Stomach smooth muscle (tissue), 2 donors: ENCODE results near the gene EP300.

Source experiments
- H3K27ac ChIP-seq: one replicate; pipeline ENCODE4 v1.7.0; 2013; ENCODE audit warnings: mild to moderate bottlenecking, low read length, inconsistent platforms
- H3K27me3 ChIP-seq, 2 donors: one replicate each; pipeline ENCODE4 v1.7.0; 2013; ENCODE audit warnings: low read length in 2 of 2; ENCODE audit not compliant: insufficient read depth in 2 of 2, control insufficient read depth in 1 of 2
- H3K36me3 ChIP-seq, 2 donors: one replicate each; pipeline ENCODE4 v1.7.0; 2013; ENCODE audit warnings: low read length in 2 of 2; ENCODE audit not compliant: control insufficient read depth in 2 of 2, insufficient read depth in 2 of 2
- H3K4me1 ChIP-seq: one replicate; pipeline ENCODE4 v1.7.0; 2013; ENCODE audit warnings: low read length; ENCODE audit not compliant: control insufficient read depth, insufficient read depth
- H3K4me3 ChIP-seq, 2 donors: one replicate each; pipeline ENCODE4 v1.7.0; 2013; ENCODE audit warnings: low read length in 2 of 2
- H3K9ac ChIP-seq, 2 donors: one replicate each; pipeline ENCODE4 v1.7.0; 2013; ENCODE audit warnings: low read length in 2 of 2, mild to moderate bottlenecking in 1 of 2
- H3K9me3 ChIP-seq, 2 donors: one replicate each; pipeline ENCODE4 v1.7.0; 2013; ENCODE audit warnings: low read length in 2 of 2; ENCODE audit not compliant: control insufficient read depth in 2 of 2
- donor health status: healthy.
- donor health status: Pancreatic carcinoma.

Gene EP300

GRCh38 chr22:41181349-41182241, 89.2 kb downstream of the EP300 start:
- Histone ChIP-seq H3K27me3 (no peaks in the 10 kb centered on the region), H3K9ac (no peak overlapping the region), H3K27ac (no peak overlapping the region)

DNA sequence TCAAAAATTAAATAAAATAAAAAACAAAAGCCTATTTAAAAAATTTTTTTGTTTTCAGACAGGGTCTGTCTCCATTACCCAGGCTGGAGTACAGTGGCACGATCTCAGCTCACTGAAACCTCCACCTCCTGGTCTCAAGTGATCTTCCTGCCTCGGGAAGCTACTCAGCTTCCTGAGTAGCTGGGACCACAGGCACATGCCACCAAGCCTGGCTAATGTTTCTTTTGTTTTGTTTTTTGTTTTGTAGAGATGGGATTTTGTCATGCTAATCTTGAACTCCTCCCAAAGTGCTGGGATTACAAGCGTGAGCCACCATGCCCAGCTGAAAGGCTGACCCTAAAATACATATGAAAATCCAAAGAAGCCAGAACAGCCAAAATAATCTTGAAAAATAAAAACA, 92.3 kb downstream of the EP300 start:
- H3K9ac ChIP-seq = no peak overlapping the region
- no peaks in the 10 kb centered on the region for H3K4me1 ChIP-seq

More at GRCh38 chr22:41181349-41182241, 89.2 kb downstream of the EP300 start:
- Histone ChIP-seq H3K4me3 (no peak overlapping the region), H3K9me3 (no peaks in the 10 kb centered on the region), H3K4me1 (no peaks in the 10 kb centered on the region), H3K36me3 (peaks cover 11 to 24% of the 10 kb centered on the region in 2 donors)

DNA sequence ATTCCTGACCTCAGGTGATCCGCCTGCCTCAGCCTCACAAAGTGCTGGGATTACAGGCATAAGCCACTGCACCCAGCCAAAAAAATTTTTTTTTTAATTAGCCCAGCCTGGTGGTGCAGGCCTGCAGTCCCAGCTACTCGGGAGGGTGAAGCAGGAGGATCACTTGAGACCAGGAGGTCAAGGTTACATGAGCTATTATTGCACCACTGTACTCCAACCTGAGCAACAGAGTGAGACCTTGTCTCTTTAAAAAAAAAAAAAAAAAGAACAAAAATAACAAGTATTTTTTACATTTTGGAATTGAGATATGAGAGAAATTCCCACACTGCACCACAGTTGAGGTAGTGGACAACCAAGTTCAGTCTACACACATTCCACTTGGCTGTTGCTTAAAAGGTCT, 99.1 kb downstream of the EP300 start:
- Histone ChIP-seq H3K4me3 (no peak overlapping the region), H3K27ac (no peak overlapping the region), H3K9ac (no peak overlapping the region), H3K4me1 (no peaks in the 10 kb centered on the region), H3K27me3 (no peaks in the 10 kb centered on the region), H3K36me3 (no peaks in the 10 kb centered on the region), H3K9me3 (no peaks in the 10 kb centered on the region)

More for the DNA sequence above, 92.3 kb downstream of the EP300 start:
- Histone ChIP-seq H3K27me3 (no peaks in the 10 kb centered on the region), H3K4me3 (no peak overlapping the region), H3K36me3 (no peaks in the 10 kb centered on the region), H3K27ac (no peak overlapping the region), H3K9me3 (no peaks in the 10 kb centered on the region)

DNA sequence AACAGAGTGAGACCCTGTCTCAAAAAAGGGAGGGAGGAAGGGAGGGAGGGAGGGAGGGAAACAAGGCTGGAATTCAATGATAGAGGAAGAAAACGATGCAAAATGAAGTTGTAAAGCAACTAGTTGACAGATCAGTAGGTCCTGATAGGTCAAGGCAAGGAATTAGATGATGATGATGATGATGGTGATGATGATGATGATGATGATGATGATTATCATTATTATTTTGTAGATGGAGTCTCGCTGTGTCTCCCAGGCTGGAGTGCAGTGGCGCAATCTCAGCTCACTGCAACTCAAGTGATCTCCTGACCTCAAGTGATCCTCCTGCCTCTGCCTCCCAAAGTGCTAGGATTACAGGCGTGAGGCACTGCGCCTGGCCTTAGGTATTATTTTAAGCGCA, 101.4 kb downstream of the EP300 start:
- H3K36me3 ChIP-seq = no peaks in the 10 kb centered on the region
- H3K9me3 ChIP-seq = no peaks in the 10 kb centered on the region
- peaks cover 15% of the 10 kb centered on the region for H3K4me1 ChIP-seq
- no peak overlapping the region for H3K27ac ChIP-seq
- H3K9ac ChIP-seq = no peak overlapping the region
- H3K4me3 ChIP-seq = no peak overlapping the region
- H3K27me3 ChIP-seq = no peaks in the 10 kb centered on the region

DNA sequence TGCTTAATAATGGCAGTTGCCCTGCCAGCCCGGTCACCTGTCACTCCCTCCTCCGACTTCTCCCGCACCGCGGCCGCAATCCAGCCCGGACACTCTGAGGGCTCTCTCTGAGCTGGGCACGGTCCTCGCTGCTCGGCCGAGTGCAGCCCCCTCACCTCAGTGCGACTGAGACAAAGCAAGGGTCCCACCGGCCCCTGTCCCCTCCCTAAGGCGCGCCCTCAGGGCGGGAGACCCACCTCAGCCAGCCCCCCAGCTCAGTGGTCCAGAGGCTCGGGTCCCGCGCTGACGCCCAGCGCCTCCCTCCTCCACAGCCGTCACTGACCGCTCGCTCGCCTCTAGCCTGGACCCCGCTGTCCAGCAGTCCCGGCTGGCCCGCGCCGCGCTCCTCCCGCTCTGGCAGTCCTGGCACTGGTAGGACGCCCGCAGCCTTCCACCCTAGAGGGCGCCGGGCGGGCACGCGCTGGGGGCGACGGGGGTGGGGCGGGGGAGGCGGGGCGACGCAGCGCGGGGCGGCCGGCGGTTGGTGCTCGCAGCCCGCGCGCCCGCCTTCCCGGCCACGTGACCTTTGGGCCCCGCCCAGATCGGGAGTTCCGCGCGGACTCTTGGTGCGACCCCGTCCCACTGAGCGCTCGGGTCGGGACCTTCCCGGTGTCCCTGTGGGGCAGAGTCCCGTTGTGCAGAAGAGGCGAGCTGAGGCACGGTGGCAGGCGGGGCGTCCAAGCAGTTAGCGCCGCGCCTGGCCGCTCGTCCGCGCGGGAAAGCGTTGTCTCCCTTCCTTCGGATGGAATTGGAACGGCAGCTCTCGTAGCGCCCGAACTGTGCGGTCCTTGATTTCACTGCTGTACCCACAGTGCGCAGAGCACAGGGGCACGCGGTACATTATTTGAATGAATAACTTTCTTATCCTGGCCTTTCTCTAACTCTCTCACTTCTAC, 104.9 kb downstream of the EP300 start:
- no peak overlapping the region for H3K27ac ChIP-seq
- H3K9ac ChIP-seq = peak overlapping the region; percentile 55 to 63
- H3K36me3 ChIP-seq = no peaks in the 10 kb centered on the region
- H3K27me3 ChIP-seq = no peaks in the 10 kb centered on the region
- H3K9me3 ChIP-seq = no peaks in the 10 kb centered on the region
- peak overlapping the region; percentile 80 to 85 for H3K4me3 ChIP-seq
- peaks cover 15% of the 10 kb centered on the region for H3K4me1 ChIP-seq

- peak overlapping the region; percentile 80 to 85 for H3K4me3 ChIP-seq
- H3K4me1 ChIP-seq = peaks cover 15% of the 10 kb centered on the region
- H3K9me3 ChIP-seq = no peaks in the 10 kb centered on the region
- no peaks in the 10 kb centered on the region for H3K36me3 ChIP-seq
- H3K9ac ChIP-seq = peak overlapping the region in 1 of 2 donors; percentile 55
- H3K27ac ChIP-seq = no peak overlapping the region
- no peaks in the 10 kb centered on the region for H3K27me3 ChIP-seq
Measured at GRCh38 chr22:41198027-41198580, 105.7 kb downstream of the EP300 start.

DNA sequence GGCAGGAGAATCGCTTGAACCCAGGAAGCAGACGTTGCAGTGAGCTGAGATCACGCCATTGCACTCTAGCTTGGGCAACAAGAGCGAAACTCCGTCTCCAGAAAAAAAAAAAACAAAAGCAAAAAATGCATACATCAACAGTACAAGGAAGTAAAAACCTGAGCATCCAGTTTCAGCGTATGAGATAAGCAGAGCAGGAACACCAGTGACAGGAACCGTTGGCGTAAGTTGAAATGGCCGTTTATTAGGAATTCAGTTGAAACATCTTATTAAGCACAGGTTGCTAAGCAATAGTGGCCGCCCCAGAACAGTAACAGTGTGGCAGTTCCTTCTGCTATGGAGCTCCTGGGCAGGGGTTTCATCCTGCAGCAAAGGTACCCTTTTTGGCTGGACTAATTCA, 108.7 kb downstream of the EP300 start:
- H3K27me3 ChIP-seq = no peaks in the 10 kb centered on the region
- H3K9ac ChIP-seq = no peak overlapping the region
- H3K27ac ChIP-seq = no peak overlapping the region
- no peaks in the 10 kb centered on the region for H3K36me3 ChIP-seq
- H3K4me1 ChIP-seq = peaks cover 25% of the 10 kb centered on the region
- H3K9me3 ChIP-seq = no peaks in the 10 kb centered on the region
- H3K4me3 ChIP-seq = no peak overlapping the region

DNA sequence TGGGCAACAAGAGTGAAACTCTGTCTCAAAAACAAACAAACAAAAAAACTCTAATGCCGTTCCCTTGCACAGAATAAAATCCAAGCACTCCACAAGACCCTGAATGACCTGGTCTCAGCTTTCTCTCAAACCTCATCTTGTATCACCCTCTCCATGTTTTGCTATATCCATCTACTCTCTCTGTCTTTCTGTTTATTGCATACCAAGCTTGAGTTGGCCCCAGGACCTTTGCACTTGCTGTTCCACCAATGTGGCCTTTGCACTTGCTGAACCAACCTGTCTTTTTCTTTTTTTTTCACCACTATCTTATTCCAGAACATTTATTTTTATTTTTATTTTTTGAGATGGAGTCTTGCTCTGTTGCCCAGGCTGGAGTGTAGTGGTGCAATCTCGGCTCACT, 110.7 kb downstream of the EP300 start:
- no peaks in the 10 kb centered on the region for H3K36me3 ChIP-seq
- H3K4me1 ChIP-seq = peaks cover 13% of the 10 kb centered on the region
- H3K9ac ChIP-seq = no peak overlapping the region
- no peaks in the 10 kb centered on the region for H3K9me3 ChIP-seq
- no peaks in the 10 kb centered on the region for H3K27me3 ChIP-seq
- H3K4me3 ChIP-seq = no peak overlapping the region
- no peak overlapping the region for H3K27ac ChIP-seq

DNA sequence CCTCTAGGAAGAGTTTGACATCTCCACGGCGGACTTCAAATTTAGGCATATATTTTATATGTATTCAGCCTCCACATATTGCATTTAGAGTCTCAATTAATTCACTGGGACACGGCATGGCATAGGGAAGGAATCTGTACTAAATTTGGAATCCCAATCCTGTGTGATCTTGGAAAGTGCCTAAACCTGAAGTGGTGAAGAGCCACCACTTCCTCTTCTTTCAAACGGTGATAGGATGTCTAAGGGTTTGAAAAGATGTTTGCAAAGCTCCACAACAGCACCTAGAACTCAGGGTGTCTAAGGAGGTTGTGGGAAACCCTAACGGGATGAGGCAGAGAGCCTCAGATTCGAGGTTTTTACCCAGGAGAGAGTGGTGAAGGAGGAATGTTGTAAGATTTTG, 111.7 kb downstream of the EP300 start:
- no peaks in the 10 kb centered on the region for H3K9me3 ChIP-seq
- H3K27ac ChIP-seq = no peak overlapping the region
- peaks cover 12% of the 10 kb centered on the region for H3K4me1 ChIP-seq
- H3K27me3 ChIP-seq = no peaks in the 10 kb centered on the region
- no peak overlapping the region for H3K4me3 ChIP-seq
- H3K36me3 ChIP-seq = no peaks in the 10 kb centered on the region
- no peak overlapping the region for H3K9ac ChIP-seq

DNA sequence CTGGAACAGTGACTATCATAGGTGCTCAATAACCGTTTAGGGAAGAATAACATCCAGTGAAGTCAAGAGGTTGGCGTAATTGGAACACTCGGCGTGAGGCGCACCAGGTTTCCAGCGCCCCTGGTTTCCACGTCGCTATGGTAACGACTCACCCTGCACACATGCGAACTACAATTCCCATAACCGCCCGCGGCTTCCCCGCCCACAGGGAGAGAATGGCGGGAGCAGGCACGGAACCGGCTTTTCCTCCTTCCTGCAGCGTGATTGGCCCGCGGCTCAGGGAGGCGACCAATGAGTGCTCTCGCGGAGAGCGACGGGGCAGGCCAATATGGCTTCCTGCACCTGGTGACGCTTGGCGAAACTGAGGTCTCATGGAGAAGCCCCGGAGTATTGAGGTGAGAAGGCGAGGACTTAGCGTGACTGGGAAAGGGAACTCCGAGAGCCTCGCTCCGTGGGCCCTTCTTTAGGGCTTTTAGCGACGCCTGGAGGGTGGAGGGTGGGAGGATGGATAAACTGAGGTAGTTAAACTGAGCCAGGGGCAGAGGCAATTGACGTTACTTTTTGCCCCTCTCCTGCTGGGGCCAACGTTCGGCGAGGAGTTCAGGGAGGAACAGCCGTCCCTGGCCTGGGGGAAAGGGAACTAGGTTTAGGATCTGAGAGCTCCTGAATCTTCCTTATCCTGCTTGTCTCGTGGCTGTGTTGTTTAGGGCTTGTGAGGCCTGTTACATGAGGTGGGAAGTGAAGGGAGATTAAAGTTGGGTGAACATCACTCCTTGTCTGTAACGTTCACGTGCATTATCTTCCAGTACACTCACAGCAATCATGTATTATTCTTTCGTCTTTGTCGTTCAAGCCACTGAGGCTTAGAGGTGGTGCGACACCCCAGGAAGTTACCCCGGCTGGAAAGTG, 112.9 kb downstream of the EP300 start, which contains the start of gene L3MBTL2:
TSS of gene L3MBTL2 (plus strand) at position 321 of the 909 bp plus-strand sequence. CDS start at position 372, 51 bp downstream.
- Histone ChIP-seq H3K36me3 (peaks cover 5% of the 10 kb centered on the region in 2 donors), H3K9ac (peak within 1 kb of the TSS; percentile 89 to 96), H3K27me3 (no peaks in the 10 kb centered on the region), H3K4me1 (peaks cover 12% of the 10 kb centered on the region), H3K4me3 (peak within 1 kb of the TSS; percentile 93 to 100), H3K9me3 (no peaks in the 10 kb centered on the region), H3K27ac (peak within 1 kb of the TSS; percentile 77)
